Right cardiac atrium (tissue), 5 donors: ENCODE measurements around the gene ARRDC3. TPM values are rescaled to one million over a fixed set of nuclear protein-coding genes. Genes with fewer than 3 reads are reported as not detected.

ENCODE experiments used
- ATAC-seq, 2 donors: fragments of 200-7000 bp; cut with Tn5 transposase; one replicate each; pipeline versions ENCODE4 v1.8.0 to v1.9.1; 2020; ENCODE audit warnings: moderate library complexity in 2 of 2, mild to moderate bottlenecking in 1 of 2
- DNase-seq, 3 donors: peaks; one replicate each; pipeline ENCODE4 v3.0.0-alpha.2; 2020
- H3K27ac ChIP-seq: one replicate; pipeline ENCODE4 v1.5.1; 2013; ENCODE audit warnings: mild to moderate bottlenecking, low read length, control low read depth, moderate library complexity
- H3K27me3 ChIP-seq: one replicate; pipeline ENCODE4 v1.6.1; 2013; ENCODE audit not compliant: control insufficient read depth, insufficient read depth
- H3K4me1 ChIP-seq: one replicate; pipeline ENCODE4 v1.6.1; 2013; ENCODE audit warnings: low read length; ENCODE audit not compliant: control insufficient read depth, insufficient read depth
- H3K4me3 ChIP-seq: one replicate; pipeline ENCODE4 v1.5.1; 2013; ENCODE audit warnings: low read length, control low read depth
- H3K9me3 ChIP-seq: one replicate; pipeline ENCODE4 v1.6.1; 2013; ENCODE audit warnings: low read length; ENCODE audit not compliant: control insufficient read depth
- WGBS: extraction: QIAGEN DNeasy Blood & Tissue Kit; methylation state at CpG from one replicate; pipeline ENCODE4 v1.1.7; 2013; 5-methylcytosine and 5-hydroxymethylcytosine counted together
- intact Hi-C, 4 donors: fragments of 100-400 bp; cut with DNase I; formaldehyde crosslinking; loops; one replicate each; pipeline versions ENCODE4 v1.11.0 to v1.14.0; 2022 to 2023
- polyA plus RNA-seq: library from polyadenylated mRNA; stranded (reverse); fragments of 200-250 nt; gene quantifications from one replicate; pipeline ENCODE4 v1.2.3, GENCODE V29; 2013
- total RNA-seq, 4 donors: library from RNA; stranded (reverse); fragmentation: NEBNext Ultra II Directional; extraction: Animal tissue kit (Norgen Biotek cat#: 25700); gene quantifications; one replicate each; pipeline ENCODE4 v1.2.1, GENCODE V29; 2021
- donor health status: healthy with polysubstance abuse.
- donor health status: DM: no; HTN: yes; CAD: no.
- donor health status: DM: no; HTN: no; CAD: no.
- donor health status: DM: no; HTN: yes; CAD: no; lungs with severe emphysema.
- donor health status: DM: yes; HTN: yes; CAD: no.

The ARRDC3 gene
- total and polyA plus RNA-seq, 5 donors: 8.2 to 28.9 (median 25.3) TPM

- Histone ChIP-seq H3K27me3 (no peaks in the 10 kb centered on the region), H3K27ac (peak overlapping the region; percentile 64), H3K4me3 (no peak overlapping the region), H3K4me1 (peaks cover 3% of the 10 kb centered on the region), H3K9me3 (no peaks in the 10 kb centered on the region)
- intact Hi-C loops: no loop called here
- WGBS: 82% methylated on average over 6 of the region's 6 CpGs
- no peak for ATAC-seq
- no peak for DNase-seq
Measured at GRCh38 chr5:91374893-91375520, 8.1 kb downstream of the ARRDC3 start.

- no peaks in the 10 kb centered on the region for H3K9me3 ChIP-seq
- no peaks in the 10 kb centered on the region for H3K27me3 ChIP-seq
- DNase-seq (no peak), ATAC-seq (peak; percentile 55 to 61)
- 77% methylated on average over 5 of the region's 5 CpGs for WGBS
- peak overlapping the region; percentile 23 for H3K27ac ChIP-seq
- intact Hi-C loops: no loop called here
- no peak overlapping the region for H3K4me3 ChIP-seq
- H3K4me1 ChIP-seq: peaks cover 3% of the 10 kb centered on the region
Measured at GRCh38 chr5:91373600-91373999, 9.5 kb downstream of the ARRDC3 start.

- no peak overlapping the region for H3K27ac ChIP-seq
- intact Hi-C loops: no loop called here
- DNase-seq: no peak
- peaks cover 3% of the 10 kb centered on the region for H3K4me1 ChIP-seq
- ATAC-seq: no peak
- 60% methylated on average over 1 of the region's 1 CpG for WGBS
- H3K9me3 ChIP-seq: no peaks in the 10 kb centered on the region
- no peak overlapping the region for H3K4me3 ChIP-seq
- no peaks in the 10 kb centered on the region for H3K27me3 ChIP-seq
Measured at GRCh38 chr5:91373006-91373405, 10.1 kb downstream of the ARRDC3 start.

- 41% methylated on average over 1 of the region's 1 CpG for WGBS
- Histone ChIP-seq H3K4me3 (no peak overlapping the region), H3K27me3 (no peaks in the 10 kb centered on the region), H3K9me3 (no peaks in the 10 kb centered on the region), H3K27ac (no peak overlapping the region), H3K4me1 (no peaks in the 10 kb centered on the region)
- DNase-seq (no peak), ATAC-seq (no peak)
- intact Hi-C loops: loop anchor here in 1 of 4 donors (10.0 kb wide), 1 partner anchor 55 kb away; no protein-coding TSS in a partner anchor
Measured at GRCh38 chr5:91369480-91369879, 13.6 kb downstream of the ARRDC3 start.

- Histone ChIP-seq H3K9me3 (no peaks in the 10 kb centered on the region), H3K4me1 (no peaks in the 10 kb centered on the region), H3K27me3 (no peaks in the 10 kb centered on the region), H3K4me3 (no peak overlapping the region), H3K27ac (no peak overlapping the region)
- intact Hi-C loops: loop anchor here in 1 of 4 donors (10.0 kb wide), 1 partner anchor 53 kb away; no protein-coding TSS in a partner anchor
- ATAC-seq: no peak
- 94% methylated on average over 8 of the region's 8 CpGs for WGBS
- no peak for DNase-seq
Measured at GRCh38 chr5:91367908-91368648, 15.0 kb downstream of the ARRDC3 start.

- ATAC-seq (no peak), DNase-seq (no peak)
- Histone ChIP-seq H3K27me3 (no peaks in the 10 kb centered on the region), H3K9me3 (no peaks in the 10 kb centered on the region), H3K4me3 (no peak overlapping the region), H3K4me1 (no peaks in the 10 kb centered on the region), H3K27ac (no peak overlapping the region)
- intact Hi-C loops: loop anchor here in 1 of 4 donors (10.0 kb wide), 1 partner anchor 53 kb away; no protein-coding TSS in a partner anchor
Measured at GRCh38 chr5:91367344-91367743, 15.8 kb downstream of the ARRDC3 start.

- Histone ChIP-seq H3K27ac (no peak overlapping the region), H3K4me3 (no peak overlapping the region), H3K9me3 (no peaks in the 10 kb centered on the region), H3K4me1 (no peaks in the 10 kb centered on the region), H3K27me3 (no peaks in the 10 kb centered on the region)
- intact Hi-C loops: loop anchor here in 1 of 4 donors (10.0 kb wide), 1 partner anchor 52 kb away; no protein-coding TSS in a partner anchor
- DNase-seq (no peak), ATAC-seq (no peak)
- WGBS: 97% methylated on average over 1 of the region's 1 CpG
Measured at GRCh38 chr5:91366551-91366950, 16.6 kb downstream of the ARRDC3 start.

- intact Hi-C loops: loop anchor here in 1 of 4 donors (10.0 kb wide), 1 partner anchor 51 kb away; no protein-coding TSS in a partner anchor
- Histone ChIP-seq H3K9me3 (no peaks in the 10 kb centered on the region), H3K27ac (no peak overlapping the region), H3K27me3 (no peaks in the 10 kb centered on the region), H3K4me1 (no peaks in the 10 kb centered on the region), H3K4me3 (no peak overlapping the region)
- DNase-seq (no peak), ATAC-seq (peak in 1 of 2 donors; percentile 15)
- WGBS: 90% methylated on average over 3 of the region's 3 CpGs
Measured at GRCh38 chr5:91365498-91365897, 17.6 kb downstream of the ARRDC3 start.

GRCh38 chr5:91362935-91363334 is 20.2 kb downstream of the ARRDC3 start:
- no peak for ATAC-seq
- no peak for DNase-seq
- intact Hi-C loops: loop anchor here in 1 of 4 donors (10.0 kb wide), 1 partner anchor 48 kb away; no protein-coding TSS in a partner anchor

GRCh38 chr5:91361790-91362189 is 21.3 kb downstream of the ARRDC3 start:
- 92% methylated on average over 3 of the region's 3 CpGs for WGBS
- DNase-seq (no peak), ATAC-seq (no peak)
- no peak overlapping the region for H3K4me3 ChIP-seq
- H3K4me1 ChIP-seq: peaks cover 3% of the 10 kb centered on the region
- intact Hi-C loops: loop anchor here in 1 of 4 donors (10.0 kb wide), 1 partner anchor 47 kb away; no protein-coding TSS in a partner anchor
- H3K9me3 ChIP-seq: no peaks in the 10 kb centered on the region
- no peak overlapping the region for H3K27ac ChIP-seq
- H3K27me3 ChIP-seq: no peaks in the 10 kb centered on the region

More at GRCh38 chr5:91362935-91363334, 20.2 kb downstream of the ARRDC3 start:
- H3K27me3 ChIP-seq: no peaks in the 10 kb centered on the region
- no peaks in the 10 kb centered on the region for H3K4me1 ChIP-seq
- WGBS: 97% methylated on average over 1 of the region's 1 CpG
- no peak overlapping the region for H3K4me3 ChIP-seq
- no peaks in the 10 kb centered on the region for H3K9me3 ChIP-seq
- H3K27ac ChIP-seq: no peak overlapping the region

- WGBS: 65% methylated on average over 6 of the region's 6 CpGs
- intact Hi-C loops: loop anchor here in 1 of 4 donors (10.0 kb wide), 1 partner anchor 46 kb away; no protein-coding TSS in a partner anchor
- peaks cover 3% of the 10 kb centered on the region for H3K4me1 ChIP-seq
- H3K4me3 ChIP-seq: no peak overlapping the region
- H3K9me3 ChIP-seq: no peaks in the 10 kb centered on the region
- no peak overlapping the region for H3K27ac ChIP-seq
- DNase-seq (no peak), ATAC-seq (no peak)
- H3K27me3 ChIP-seq: no peaks in the 10 kb centered on the region
Measured at GRCh38 chr5:91361055-91361701, 21.9 kb downstream of the ARRDC3 start.
